HFF-Myc (cell line): Measurements from ENCODE around the gene ATL3.
"Not testable (repeated sequence)": the region's sequence is repeated elsewhere in the genome, so short reads cannot be mapped to it uniquely, and the experiment has no call there.

Experiments used
- DNase-seq: peaks from one replicate; pipeline ENCODE4 v3.0.0-alpha.2; 2011; ENCODE audit warnings: low read depth; ENCODE audit errors: extremely low read depth
- H3K4me3 ChIP-seq: replicated peaks from 2 replicates; pipeline ENCODE4 v1.5.1; 2011; ENCODE audit warnings: low read depth, mild to moderate bottlenecking, control low read depth, low read length
- CTCF ChIP-seq: IDR thresholded peaks from 2 replicates; pipeline ENCODE4 v1.5.1; 2012; ENCODE audit warnings: mild to moderate bottlenecking, low read depth, low read length, control low read depth; ENCODE audit errors: missing control alignments

Gene ATL3

GRCh38 chr11:63623513-63624140 is 47.5 kb downstream of the ATL3 start:
- no peak for DNase-seq
- TF ChIP-seq CTCF, result no peak
- H3K4me3 ChIP-seq, result no peak overlapping the region

DNA sequence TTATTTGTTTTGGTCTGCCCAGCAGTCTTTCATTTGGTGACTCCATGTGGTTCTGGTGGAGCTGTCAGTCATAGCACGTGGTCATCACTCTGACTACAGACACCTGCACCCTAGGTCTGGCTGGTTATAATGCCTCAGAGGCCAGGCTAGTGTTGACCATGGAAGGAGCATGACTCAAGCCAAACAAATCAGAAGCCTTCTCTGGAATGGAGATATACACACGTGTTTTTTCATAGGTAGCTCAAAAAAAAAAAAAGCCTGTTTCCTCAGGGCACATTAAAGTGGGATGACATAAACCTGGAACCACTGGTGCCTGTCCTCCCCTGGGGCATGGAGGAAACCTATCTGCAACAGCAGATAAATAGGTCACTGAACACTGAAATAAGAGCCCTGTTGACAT is 48.9 kb downstream of the ATL3 start:
- no peak for DNase-seq
- no peak overlapping the region for H3K4me3 ChIP-seq
- TF ChIP-seq CTCF, result no peak

- no peak for DNase-seq
- TF ChIP-seq CTCF, result no peak
- no peak overlapping the region for H3K4me3 ChIP-seq
Measured at GRCh38 chr11:63621071-63621470, 50.1 kb downstream of the ATL3 start.

DNA sequence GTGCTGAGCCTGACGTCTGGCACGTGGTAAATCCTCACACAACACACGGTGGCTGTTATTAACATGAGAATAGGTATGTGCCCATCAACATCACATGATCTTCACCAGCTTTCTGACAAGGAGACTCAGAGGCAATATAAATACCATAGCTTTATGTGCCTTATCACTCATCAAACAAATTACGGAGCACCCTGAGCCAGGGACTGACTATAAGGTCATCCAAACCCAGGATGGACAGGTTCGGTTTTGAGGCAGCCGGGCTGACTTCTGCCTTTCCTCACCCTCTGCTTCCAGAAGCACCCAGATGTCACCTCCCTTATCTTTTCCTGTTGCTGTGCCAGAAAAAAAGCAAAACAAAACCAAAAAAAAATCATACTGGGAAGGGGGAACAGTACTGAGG is 51.2 kb downstream of the ATL3 start:
- DNase-seq, result no peak
- H3K4me3 ChIP-seq, result no peak overlapping the region
- no peak for TF ChIP-seq CTCF

- H3K4me3 ChIP-seq, DNase-seq: not testable (repeated sequence)
Measured at GRCh38 chr11:63617686-63618085, 53.5 kb downstream of the ATL3 start.

- H3K4me3 ChIP-seq, result no peak overlapping the region
- no peak for TF ChIP-seq CTCF
- DNase-seq, result no peak
Measured at GRCh38 chr11:63616953-63617352, 54.2 kb downstream of the ATL3 start.

DNA sequence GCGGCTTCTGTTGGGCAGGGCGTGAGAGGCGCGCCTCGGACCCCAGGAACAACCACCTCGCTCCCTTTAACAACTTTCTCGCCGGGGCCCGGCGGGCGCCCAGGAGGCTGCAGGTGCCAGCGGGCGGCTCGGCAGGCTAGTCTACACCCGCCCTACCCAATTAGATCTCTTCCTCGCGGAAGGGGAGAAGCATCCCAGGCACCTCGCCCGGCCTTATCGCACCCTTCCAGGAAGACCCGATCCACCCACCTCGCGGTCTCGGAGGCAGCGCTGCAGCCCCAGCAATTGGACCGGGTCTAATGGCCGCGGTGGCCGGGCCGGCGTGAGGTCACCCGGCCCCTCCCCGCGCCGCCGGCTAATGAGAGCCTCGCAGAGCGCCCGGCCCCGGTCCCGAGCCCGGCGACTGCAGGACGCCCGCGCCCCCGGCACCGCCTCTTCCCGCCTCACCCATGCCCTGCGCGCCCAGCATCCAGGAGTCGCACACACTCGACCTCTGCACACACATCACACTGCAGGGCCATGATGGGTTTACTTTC is 57.0 kb downstream of the ATL3 start, which contains the start of gene PLAAT3:
TSS of gene PLAAT3 (minus strand) at position 298 of the 536 bp plus-strand sequence. CDS start 419 bp downstream, outside the sequence.
- TF ChIP-seq CTCF, result no peak
- peak within 1 kb of the TSS; percentile 40 for H3K4me3 ChIP-seq
- no peak for DNase-seq
